NOMO-1 treated with DMSO at 0.1 percent for 48 hours (cell line): ENCODE measurements around the gene AUNIP.

Source experiments
- DNase-seq: peaks from one replicate; lab custom pipeline; 2025; ENCODE audit not compliant: unreplicated experiment; lab: John Stamatoyannopoulos, UW

Gene AUNIP

GRCh38 chr1:25811384-25812082 lies 47.7 kb downstream of the AUNIP start:
- no peak for DNase-seq

GRCh38 chr1:25810341-25811299 lies 48.6 kb downstream of the AUNIP start:
- DNase-seq, result peak; percentile 41

DNA sequence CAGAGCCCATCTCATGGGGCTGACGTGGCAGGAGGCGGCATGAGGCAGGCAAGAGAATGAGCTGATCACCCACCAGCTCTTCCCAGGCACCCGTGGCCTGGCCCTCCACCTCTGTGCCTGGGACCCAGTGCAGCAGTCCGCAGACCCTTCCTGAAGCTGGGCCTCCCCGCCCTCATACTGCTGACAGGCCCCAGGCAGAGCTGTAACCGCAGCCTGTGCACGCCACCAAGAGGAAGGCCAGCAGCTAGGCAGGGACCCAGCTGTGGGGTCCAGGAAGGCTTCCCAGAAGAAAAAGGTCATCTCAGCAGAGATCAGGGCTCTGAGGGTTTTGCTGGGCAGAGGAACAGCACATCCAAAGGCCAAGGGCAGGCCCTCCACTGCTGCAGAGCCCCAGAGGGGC lies 49.3 kb downstream of the AUNIP start:
- DNase-seq, result no peak

GRCh38 chr1:25809283-25809926 lies 49.9 kb downstream of the AUNIP start:
- DNase-seq, result no peak

- DNase-seq, result no peak
Observed at GRCh38 chr1:25808481-25809244, 50.6 kb downstream of the AUNIP start.

DNA sequence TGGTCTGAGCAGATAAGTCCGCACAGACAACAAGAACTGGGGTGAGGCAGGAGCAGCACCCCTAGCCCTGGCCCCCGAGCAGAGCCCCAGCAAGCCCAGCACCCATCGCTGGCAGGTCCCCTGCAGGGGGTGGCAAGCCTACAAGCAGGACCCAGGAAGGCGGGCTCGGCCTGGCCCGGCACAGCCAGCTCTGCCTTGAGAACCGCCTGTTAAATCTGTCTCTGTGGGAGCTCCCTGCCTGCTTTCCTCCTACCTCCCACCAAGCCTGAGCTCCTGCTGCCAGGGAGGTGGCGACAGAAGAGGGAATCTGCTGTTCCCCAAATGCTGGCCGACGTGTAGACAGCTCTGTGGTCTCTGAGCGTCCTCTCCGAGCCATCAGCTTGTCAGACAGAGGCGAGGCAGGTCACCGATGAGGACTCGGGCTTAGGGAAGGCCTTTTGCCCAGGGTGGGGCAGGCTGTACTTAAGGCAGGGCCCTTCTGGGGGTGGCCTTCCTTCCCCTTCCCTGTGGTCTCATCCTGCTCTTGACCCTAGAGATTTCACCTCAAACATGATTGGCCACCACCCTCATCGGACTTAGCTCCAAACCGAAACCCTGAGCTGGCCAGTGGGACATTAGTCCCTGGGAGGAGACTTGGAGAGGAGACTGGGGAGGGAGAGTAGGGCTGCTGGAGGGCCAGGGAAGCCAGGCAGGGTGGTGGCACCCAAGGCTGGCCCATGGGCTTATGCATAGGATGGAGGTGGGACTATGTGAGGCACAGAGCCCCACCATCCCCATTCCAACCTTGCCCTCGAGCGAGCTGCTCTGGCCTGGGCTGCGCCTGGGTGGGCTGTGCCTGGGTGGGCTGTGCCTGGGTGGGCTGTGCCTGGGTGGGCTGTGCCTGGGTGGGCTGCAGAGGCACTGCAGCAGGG lies 51.5 kb downstream of the AUNIP start:
- DNase-seq, result no peak

- no peak for DNase-seq
Observed at GRCh38 chr1:25806418-25806817, 52.8 kb downstream of the AUNIP start.

- DNase-seq, result no peak
Observed at GRCh38 chr1:25805863-25806225, 53.4 kb downstream of the AUNIP start.

- no peak for DNase-seq
Observed at GRCh38 chr1:25804964-25805862, 54.0 kb downstream of the AUNIP start.

DNA sequence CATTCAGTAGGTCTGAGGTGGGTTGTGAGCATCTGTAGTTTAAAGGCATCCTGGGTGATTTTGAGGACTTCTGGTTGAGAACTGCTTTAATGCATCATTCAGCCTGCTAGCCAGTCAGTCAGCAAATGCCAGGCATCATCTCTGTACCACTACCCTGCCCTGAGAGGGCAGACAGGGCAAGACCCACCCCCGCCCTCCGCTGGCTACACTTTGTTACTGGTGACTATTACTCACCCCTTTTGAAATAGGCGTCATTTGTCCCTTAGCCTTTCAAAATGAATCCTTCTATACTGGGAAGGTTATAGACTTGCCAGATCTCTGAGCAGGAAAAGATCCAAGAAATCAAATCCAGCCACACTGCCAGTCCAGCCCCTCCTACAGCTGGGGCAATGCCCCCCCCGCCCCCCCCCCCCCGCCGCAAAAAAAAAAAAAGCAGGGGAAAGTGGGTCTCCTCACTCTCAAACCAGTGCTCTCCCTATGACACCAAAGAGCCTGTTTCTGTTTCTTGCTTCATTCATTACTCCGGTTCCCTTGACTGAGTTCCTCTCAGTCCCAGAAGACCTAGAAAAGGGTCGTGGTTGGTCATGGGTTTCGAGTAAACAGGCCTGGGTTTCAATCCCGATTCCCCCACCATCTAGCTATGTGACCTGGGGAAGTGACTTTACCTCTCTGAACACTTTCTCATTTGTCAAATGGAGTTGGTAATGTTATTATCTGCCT lies 54.9 kb downstream of the AUNIP start:
- DNase-seq, result no peak

DNA sequence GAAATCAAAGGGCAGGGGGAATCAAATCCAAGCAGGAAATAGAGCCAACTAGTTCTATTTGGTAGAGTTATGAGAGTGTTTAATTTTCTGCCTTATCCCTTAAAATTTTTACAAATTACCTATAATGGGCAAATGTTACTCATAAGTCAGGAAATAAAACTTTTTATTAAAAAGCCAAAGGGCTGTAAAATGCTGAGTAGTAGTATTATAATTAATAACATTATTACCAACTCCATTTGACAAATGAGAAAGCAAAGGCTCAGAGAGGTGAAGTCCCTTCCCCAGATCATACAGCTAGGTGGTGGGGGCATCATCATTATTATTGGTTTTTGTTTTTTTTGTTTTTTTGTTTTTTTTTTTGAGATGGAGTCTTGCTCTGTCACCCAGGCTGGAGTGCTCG lies 55.9 kb downstream of the AUNIP start:
- no peak for DNase-seq

DNA sequence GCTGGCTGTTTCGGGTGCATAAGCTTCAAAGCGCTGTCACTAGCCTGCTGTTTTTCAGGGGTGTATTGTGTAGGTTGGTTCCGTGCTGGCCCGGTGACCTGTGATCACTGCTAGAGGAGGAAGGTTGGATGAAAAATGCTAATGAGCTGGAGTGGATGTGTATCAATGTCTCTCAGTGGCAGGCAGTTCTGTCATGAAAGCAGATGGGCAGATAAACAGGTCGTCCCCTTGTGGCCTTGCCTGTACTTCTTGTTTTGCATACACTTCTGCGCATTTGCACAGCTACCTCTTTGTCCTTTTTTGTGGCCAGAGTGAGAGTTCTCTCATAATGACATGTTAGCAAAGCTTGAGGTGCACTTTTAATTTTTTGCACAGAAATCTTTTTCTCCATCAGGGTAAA lies 56.3 kb downstream of the AUNIP start:
- DNase-seq, result no peak

DNA sequence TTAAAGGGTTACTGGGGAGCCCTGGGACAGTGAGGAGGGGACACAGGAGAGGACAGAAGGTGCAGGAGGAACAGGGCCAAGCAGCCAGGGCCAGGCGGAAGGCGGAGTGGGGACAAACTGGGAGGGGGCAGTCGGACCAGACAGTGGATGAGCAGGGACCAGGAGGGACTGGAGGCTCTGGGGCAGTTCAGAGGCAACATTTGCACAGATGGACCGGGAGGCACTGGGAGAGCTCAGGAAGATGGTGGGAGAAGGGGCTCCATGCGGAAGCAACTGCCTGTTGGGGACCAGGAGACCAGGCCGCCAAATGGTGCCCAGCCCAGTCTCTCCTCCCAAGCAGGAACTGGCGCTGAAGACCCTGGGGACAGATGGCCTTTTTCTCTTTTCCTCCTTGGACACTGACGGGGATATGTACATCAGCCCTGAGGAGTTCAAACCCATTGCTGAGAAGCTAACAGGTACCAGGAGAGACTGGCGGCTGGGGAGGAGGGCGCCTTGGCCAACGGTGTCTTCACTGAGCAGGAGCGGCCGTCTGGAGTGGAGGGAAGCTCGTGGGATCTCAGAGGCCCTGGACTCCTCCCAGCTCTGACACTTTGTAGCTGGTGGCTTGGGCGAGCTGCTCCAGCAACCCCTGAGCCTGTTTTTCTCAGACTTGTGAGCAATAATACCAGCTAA lies 58.4 kb downstream of the AUNIP start:
- no peak for DNase-seq

- DNase-seq, result no peak
Observed at GRCh38 chr1:25799935-25800702, 59.1 kb downstream of the AUNIP start, which contains the start of gene SELENON. Gene SELENON (plus strand): TSS chr1:25800193. CDS start chr1:25800231, 38 bp downstream.

GRCh38 chr1:25799352-25799934 lies 59.8 kb downstream of the AUNIP start:
- no peak for DNase-seq

DNA sequence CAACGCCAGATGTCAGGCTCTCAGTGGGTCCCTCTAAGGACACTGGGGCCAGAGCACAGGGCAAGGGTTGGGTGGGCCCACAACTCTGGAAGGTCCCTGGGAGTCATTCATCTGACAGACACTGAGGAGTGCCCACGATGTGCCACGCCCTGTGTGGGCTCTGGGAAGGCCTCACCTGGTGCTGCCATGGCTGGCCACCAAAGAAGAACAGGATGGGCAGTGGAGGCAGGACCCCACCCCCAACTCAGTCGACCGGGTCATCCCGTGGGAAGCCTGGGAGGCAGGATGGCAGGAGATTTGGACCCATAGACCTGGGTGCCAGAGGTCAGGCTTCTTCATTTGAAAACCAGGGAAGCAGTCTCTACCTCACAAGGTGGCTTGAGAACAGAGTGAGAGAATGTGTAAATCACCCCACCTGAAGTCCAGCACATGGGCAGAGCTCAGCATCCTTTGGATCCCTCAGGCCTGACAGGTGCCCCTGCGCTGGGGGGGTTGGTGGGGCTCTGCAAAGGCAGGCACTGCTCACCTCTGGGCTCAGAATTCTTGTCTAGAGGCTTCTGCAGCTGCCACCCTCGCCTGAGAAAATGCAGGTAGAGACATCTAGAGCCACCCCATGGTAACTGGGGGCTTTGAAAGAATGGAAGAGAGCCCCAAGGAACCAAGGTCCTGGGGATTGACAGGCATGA lies 60.4 kb downstream of the AUNIP start:
- DNase-seq, result no peak
